ENCODE data around the gene NR2C1.
A peak's percentile ranks its signal among the peaks of the same experiment; 100 is the strongest.
"Not testable (repeated sequence)": the region's sequence is repeated elsewhere in the genome, so short reads cannot be mapped to it uniquely, and the experiment has no call there.

The NR2C1 gene

GRCh38 chr12:94987076-94987669, 86.2 kb downstream of the NR2C1 start:
- Histone ChIP-seq H3K36me3 (ENCODE audit: control insufficient read depth in 2 of 2, insufficient read depth in 1 of 2, low read length in 2 of 2) (peaks cover 0 to 9% of the 10 kb centered on the region in 2 experiments; a peak in 2 of 3 replicates), H3K27ac (ENCODE audit: extremely low read depth, low read depth, low read length) (no peak overlapping the region), H3K9me3 (ENCODE audit: control insufficient read depth, insufficient read depth, low read depth, low read length) (no peaks in the 10 kb centered on the region), H3K4me3 (ENCODE audit: low read depth, low read length) (no peak overlapping the region), H3K4me1 (ENCODE audit: control insufficient read depth, insufficient read depth, low read length) (no peaks in the 10 kb centered on the region)
- no peak for TF ChIP-seq ZNF394 (tag by site-specific recombination; IDR thresholded peaks at IDR 0.05; ENCODE audit: borderline replicate concordance)
- no peak for TF ChIP-seq ZSCAN4 (tag by site-specific recombination; IDR thresholded peaks at IDR 0.05)
- TF ChIP-seq YY1 (tag by site-specific recombination; IDR thresholded peaks at IDR 0.05), result no peak
- TF ChIP-seq ZNF473 (tag by site-specific recombination; IDR thresholded peaks at IDR 0.05), result no peak
- TF ChIP-seq PRDM2 (tag by site-specific recombination; IDR thresholded peaks at IDR 0.05; ENCODE audit: borderline replicate concordance), result no peak
- TF ChIP-seq ZNF214 (tag by site-specific recombination; IDR thresholded peaks at IDR 0.05; ENCODE audit: borderline replicate concordance), result no peak
- no peak for TF ChIP-seq ZBTB10 (tag by site-specific recombination; IDR thresholded peaks at IDR 0.05)
- no peak for TF ChIP-seq MYNN (tag by site-specific recombination; IDR thresholded peaks at IDR 0.05; ENCODE audit: borderline replicate concordance)
- ChIA-PET CTCF (interaction anchor here (1.1 kb wide), 1 partner anchor 112 kb away, joined by 3 read pairs; no protein-coding TSS in a partner anchor), POLR2A (no interaction called here)

GRCh38 chr12:94985099-94985498, 88.3 kb downstream of the NR2C1 start:
- H3K36me3 ChIP-seq (ENCODE audit: control insufficient read depth in 2 of 2, insufficient read depth in 1 of 2, low read length in 2 of 2); H3K27ac ChIP-seq (ENCODE audit: extremely low read depth, low read depth, low read length); H3K9me3 ChIP-seq (ENCODE audit: control insufficient read depth, insufficient read depth, low read depth, low read length); H3K4me3 ChIP-seq (ENCODE audit: low read depth, low read length); POLR2A ChIA-PET; H3K4me1 ChIP-seq (ENCODE audit: control insufficient read depth, insufficient read depth, low read length): not testable (repeated sequence)
- TF ChIP-seq ZNF121 (tag by site-specific recombination; IDR thresholded peaks at IDR 0.05), result peak; percentile 73
- CTCF ChIA-PET, result interaction anchor here (0.7 kb wide), 1 partner anchor 814 kb away, joined by 3 read pairs; no protein-coding TSS in a partner anchor

- H3K4me1 ChIP-seq (ENCODE audit: control insufficient read depth, insufficient read depth, low read length), result no peaks in the 10 kb centered on the region
- CTCF ChIA-PET, result interaction anchor here (0.5 to 1.9 kb wide), 3 partner anchors 15 to 108 kb away, joined by 3 to 6 read pairs (median 4); no protein-coding TSS in a partner anchor
- peaks cover 0 to 3% of the 10 kb centered on the region in 2 experiments; a peak in 2 of 3 replicates for H3K36me3 ChIP-seq (ENCODE audit: control insufficient read depth in 2 of 2, insufficient read depth in 1 of 2, low read length in 2 of 2)
- POLR2A ChIA-PET, result interaction anchor here (2.8 kb wide), 1 partner anchor 21 kb away, joined by 10 read pairs; the partner anchor contains the start of gene NDUFA12
- no peaks in the 10 kb centered on the region for H3K9me3 ChIP-seq (ENCODE audit: control insufficient read depth, insufficient read depth, low read depth, low read length)
- no peak overlapping the region for H3K27ac ChIP-seq (ENCODE audit: extremely low read depth, low read depth, low read length)
- no peak overlapping the region for H3K4me3 ChIP-seq (ENCODE audit: low read depth, low read length)
- TF ChIP-seq ZNF777 (tag by site-specific recombination; IDR thresholded peaks at IDR 0.05; ENCODE audit: borderline replicate concordance) (no peak), ZNF473 (tag by site-specific recombination; IDR thresholded peaks at IDR 0.05) (no peak), SCRT1 (tag by site-specific recombination; IDR thresholded peaks at IDR 0.05; ENCODE audit: borderline replicate concordance) (no peak), ZBTB21 (tag by site-specific recombination; IDR thresholded peaks at IDR 0.05) (no peak), HIC1 (tag by site-specific recombination; IDR thresholded peaks at IDR 0.05) (no peak), ATF2 (tag by site-specific recombination; IDR thresholded peaks at IDR 0.05; ENCODE audit: low read depth) (no peak), ZNF610 (tag by site-specific recombination; IDR thresholded peaks at IDR 0.05; ENCODE audit: borderline replicate concordance) (no peak), ZNF426 (tag by site-specific recombination; IDR thresholded peaks at IDR 0.05) (no peak)
Observed at GRCh38 chr12:94983321-94983720, 90.1 kb downstream of the NR2C1 start.

Measured in HEK293 (cell line).